GM19455 (cell line): Measurements from ENCODE around the gene ZNF232.
"Not testable (repeated sequence)": the region's sequence is repeated elsewhere in the genome, so short reads cannot be mapped to it uniquely, and the experiment has no call there.

Experiments
- ATAC-seq: cut with Tn5 transposase; IDR thresholded peaks from one replicate; pipeline ENCODE4 v1.9.1; 2021; ENCODE audit not compliant: unreplicated experiment

ZNF232 gene

GRCh38 chr17:5130261-5130660 lies 18.6 kb upstream of the ZNF232 start:
- ATAC-seq: not testable (repeated sequence)

- ATAC-seq: not testable (repeated sequence)
Measured at GRCh38 chr17:5129770-5130169, 18.1 kb upstream of the ZNF232 start.

- no peak for ATAC-seq
Measured at GRCh38 chr17:5128905-5129535, 17.3 kb upstream of the ZNF232 start.

GRCh38 chr17:5128387-5128786 lies 16.7 kb upstream of the ZNF232 start:
- not testable (repeated sequence) for ATAC-seq

GRCh38 chr17:5127910-5128309 lies 16.2 kb upstream of the ZNF232 start:
- no peak for ATAC-seq

GRCh38 chr17:5126719-5127488 lies 15.2 kb upstream of the ZNF232 start:
- no peak for ATAC-seq

- not testable (repeated sequence) for ATAC-seq
Measured at GRCh38 chr17:5124896-5125295, 13.2 kb upstream of the ZNF232 start.

- not testable (repeated sequence) for ATAC-seq
Measured at GRCh38 chr17:5124125-5124760, 12.6 kb upstream of the ZNF232 start.

- no peak for ATAC-seq
Measured at GRCh38 chr17:5123343-5124124, 11.9 kb upstream of the ZNF232 start.

GRCh38 chr17:5122586-5123342 lies 11.1 kb upstream of the ZNF232 start:
- no peak for ATAC-seq

- not testable (repeated sequence) for ATAC-seq
Measured at GRCh38 chr17:5122056-5122455, 10.4 kb upstream of the ZNF232 start.

GRCh38 chr17:5121186-5121841 lies 9.6 kb upstream of the ZNF232 start:
- ATAC-seq: no peak

GRCh38 chr17:5120436-5121185 lies 8.9 kb upstream of the ZNF232 start:
- not testable (repeated sequence) for ATAC-seq

- no peak for ATAC-seq
Measured at GRCh38 chr17:5120036-5120435, 8.4 kb upstream of the ZNF232 start.

GRCh38 chr17:5118219-5118618 lies 6.5 kb upstream of the ZNF232 start:
- ATAC-seq: no peak

- ATAC-seq: no peak
Measured at GRCh38 chr17:5115673-5116651, 4.3 kb upstream of the ZNF232 start, which contains the start of gene USP6. TSS of gene USP6 (plus strand) at chr17:5116032. CDS start at chr17:5130368, 14,336 bp downstream.

- no peak for ATAC-seq
Measured at GRCh38 chr17:5110816-5111215, 862 bp downstream of the ZNF232 start.

GRCh38 chr17:5100832-5101231 lies 10.8 kb downstream of the ZNF232 start:
- no peak for ATAC-seq
